PFSK-1 (cell line): ENCODE results near the gene TIMM9.

Experiments used
- FOXP2 ChIP-seq: optimal IDR thresholded peaks from 2 replicates; pipeline ENCODE3; 2011; ENCODE audit warnings: borderline replicate concordance, control low read depth, inconsistent platforms; ENCODE audit not compliant: insufficient read depth; ENCODE audit errors: extremely low read length, extremely low read depth
- POLR2AphosphoS5 ChIP-seq: IDR thresholded peaks from 2 replicates; pipeline ENCODE4 v1.6.1; 2012; ENCODE audit warnings: low read depth, mild to moderate bottlenecking, control low read depth, low read length, moderate library complexity
- SIN3A ChIP-seq: IDR thresholded peaks from 2 replicates; pipeline ENCODE4 v1.6.1; 2012; ENCODE audit warnings: mild to moderate bottlenecking, low read length, moderate library complexity, borderline replicate concordance; ENCODE audit not compliant: insufficient read depth
- TAF1 ChIP-seq: IDR thresholded peaks from 2 replicates; pipeline ENCODE4 v1.6.1; 2012; ENCODE audit warnings: low read length, control low read depth, borderline replicate concordance; ENCODE audit not compliant: insufficient read depth
- TF ChIP-seq, protein P1 (sequence below), 2 experiments: IDR thresholded peaks; 2 replicates each; pipeline versions ENCODE4 v1.6.1 to v1.8.0; 2011 to 2012; ENCODE audit warnings: low read depth in 2 of 2, low read length in 2 of 2, control low read depth in 1 of 2, inconsistent platforms in 1 of 2, mild to moderate bottlenecking in 1 of 2, moderate library complexity in 1 of 2; ENCODE audit not compliant: insufficient read depth in 1 of 2

Gene TIMM9

DNA sequence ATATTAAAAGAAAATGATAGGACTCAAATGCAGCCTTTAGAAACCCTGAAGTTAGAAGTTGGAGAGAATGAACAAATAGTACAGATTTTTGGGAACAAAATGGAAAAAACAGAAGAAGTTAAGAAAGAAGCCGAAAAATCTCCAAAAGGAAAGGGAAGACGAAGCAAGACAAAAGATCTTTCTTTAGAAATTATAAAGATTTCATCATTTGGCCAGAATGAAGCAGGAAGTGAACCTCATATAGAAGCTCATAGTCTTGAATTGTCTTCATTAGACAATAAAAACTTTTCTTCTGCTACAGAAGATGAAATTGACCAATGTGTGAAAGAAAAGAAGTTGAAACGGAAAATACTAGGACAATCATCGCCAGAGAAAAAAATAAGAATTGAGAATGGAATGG lies 63.0 kb downstream of the TIMM9 start:
- no peak for TF ChIP-seq SIN3A
- no peak for TF ChIP-seq TAF1
- no peak for TF ChIP-seq FOXP2
- TF ChIP-seq, protein P1, sequence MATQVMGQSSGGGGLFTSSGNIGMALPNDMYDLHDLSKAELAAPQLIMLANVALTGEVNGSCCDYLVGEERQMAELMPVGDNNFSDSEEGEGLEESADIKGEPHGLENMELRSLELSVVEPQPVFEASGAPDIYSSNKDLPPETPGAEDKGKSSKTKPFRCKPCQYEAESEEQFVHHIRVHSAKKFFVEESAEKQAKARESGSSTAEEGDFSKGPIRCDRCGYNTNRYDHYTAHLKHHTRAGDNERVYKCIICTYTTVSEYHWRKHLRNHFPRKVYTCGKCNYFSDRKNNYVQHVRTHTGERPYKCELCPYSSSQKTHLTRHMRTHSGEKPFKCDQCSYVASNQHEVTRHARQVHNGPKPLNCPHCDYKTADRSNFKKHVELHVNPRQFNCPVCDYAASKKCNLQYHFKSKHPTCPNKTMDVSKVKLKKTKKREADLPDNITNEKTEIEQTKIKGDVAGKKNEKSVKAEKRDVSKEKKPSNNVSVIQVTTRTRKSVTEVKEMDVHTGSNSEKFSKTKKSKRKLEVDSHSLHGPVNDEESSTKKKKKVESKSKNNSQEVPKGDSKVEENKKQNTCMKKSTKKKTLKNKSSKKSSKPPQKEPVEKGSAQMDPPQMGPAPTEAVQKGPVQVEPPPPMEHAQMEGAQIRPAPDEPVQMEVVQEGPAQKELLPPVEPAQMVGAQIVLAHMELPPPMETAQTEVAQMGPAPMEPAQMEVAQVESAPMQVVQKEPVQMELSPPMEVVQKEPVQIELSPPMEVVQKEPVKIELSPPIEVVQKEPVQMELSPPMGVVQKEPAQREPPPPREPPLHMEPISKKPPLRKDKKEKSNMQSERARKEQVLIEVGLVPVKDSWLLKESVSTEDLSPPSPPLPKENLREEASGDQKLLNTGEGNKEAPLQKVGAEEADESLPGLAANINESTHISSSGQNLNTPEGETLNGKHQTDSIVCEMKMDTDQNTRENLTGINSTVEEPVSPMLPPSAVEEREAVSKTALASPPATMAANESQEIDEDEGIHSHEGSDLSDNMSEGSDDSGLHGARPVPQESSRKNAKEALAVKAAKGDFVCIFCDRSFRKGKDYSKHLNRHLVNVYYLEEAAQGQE (IDR thresholded peaks at IDR 0.05; ENCODE audit: insufficient read depth in 1 of 2, low read depth in 2 of 2, low read length in 2 of 2): no peak
- no peak for TF ChIP-seq POLR2AphosphoS5

DNA sequence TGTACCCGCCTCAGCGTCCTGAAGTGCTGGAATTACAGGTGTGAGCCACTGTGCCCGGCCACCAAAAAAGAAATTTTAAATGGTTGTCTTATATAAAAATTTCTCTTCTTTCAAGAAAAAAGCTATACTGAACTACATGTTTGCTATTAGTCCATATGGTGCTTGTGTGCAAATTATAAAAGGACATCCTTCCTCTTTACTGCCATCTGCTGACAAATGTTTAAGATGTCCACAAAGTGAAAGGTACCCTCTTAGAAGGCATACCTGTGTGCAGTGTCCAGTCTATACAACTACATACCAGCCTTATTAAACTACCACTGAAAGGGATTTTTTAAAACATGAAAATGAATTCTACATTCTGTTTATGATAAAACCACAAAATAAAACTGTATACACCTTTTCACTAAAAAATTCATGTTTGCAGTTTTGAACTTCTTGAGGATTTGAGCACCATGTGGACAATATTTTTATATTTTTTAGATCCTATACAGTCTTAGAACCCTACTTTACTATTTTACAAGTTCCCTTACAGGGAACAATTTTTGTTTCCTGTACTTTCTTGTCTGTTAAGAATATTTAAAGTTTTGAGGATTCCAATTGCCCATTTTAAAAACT lies 64.4 kb downstream of the TIMM9 start:
- TF ChIP-seq SIN3A (no peak), FOXP2 (no peak), POLR2AphosphoS5 (no peak), TAF1 (no peak)
- TF ChIP-seq, protein P1 (IDR thresholded peaks at IDR 0.05; ENCODE audit: insufficient read depth in 1 of 2, low read depth in 2 of 2, low read length in 2 of 2): no peak
